Naive thymus-derived CD8-positive, alpha-beta T cell (primary cell): ENCODE data around the gene DPH3. TPM values are rescaled to one million over a fixed set of nuclear protein-coding genes. Genes with fewer than 3 reads are reported as not detected.

Source experiments
- ATAC-seq, 2 donors: fragments of 150-1000 bp; cut with Tn5 transposase in 1 of 2; sonication (Bioruptor Pico), chemical (Tn5 transposase) in 1 of 2; 1 replicate in 1 of 2; 2 replicates in 1 of 2; pipeline ENCODE4 v1.10.0; 2021; ENCODE audit warnings: mild to moderate bottlenecking in 2 of 2, moderate library complexity in 2 of 2
- POLR2A ChIA-PET: fragments of 350-600 bp; sonication (Branson Sonifier 250); formaldehyde crosslinking; loops from one replicate; lab custom pipeline; 2021; ENCODE audit warnings: antibody characterized with exemption; lab: Charles Lee
- DNase-seq, 10 donors: peaks; one replicate each; pipeline versions ENCODE4 v3.0.0 to v3.0.0-alpha.2; 2020 to 2022
- H3K27ac Mint-ChIP-seq, 10 donors: one replicate each; pipeline ENCODE4 v1.8.0; 2020 to 2022; ENCODE audit warnings: mild to moderate bottlenecking in 10 of 10, mixed read lengths in 10 of 10, moderate library complexity in 4 of 10, inconsistent platforms in 1 of 10
- H3K27me3 Mint-ChIP-seq, 5 donors: one replicate each; pipeline ENCODE4 v1.8.0; 2021 to 2022; ENCODE audit warnings: mixed read lengths in 5 of 5
- H3K36me3 Mint-ChIP-seq, 3 donors: one replicate each; pipeline ENCODE4 v1.8.0; 2020 to 2022; ENCODE audit warnings: mixed read lengths in 3 of 3, mild to moderate bottlenecking in 2 of 3, inconsistent platforms in 1 of 3
- H3K4me1 Mint-ChIP-seq, 4 donors: one replicate each; pipeline ENCODE4 v1.8.0; 2021 to 2022; ENCODE audit warnings: mixed read lengths in 4 of 4
- H3K4me3 Mint-ChIP-seq, 10 donors: one replicate each; pipeline ENCODE4 v1.8.0; 2020 to 2022; ENCODE audit warnings: mild to moderate bottlenecking in 10 of 10, mixed read lengths in 10 of 10, moderate library complexity in 6 of 10, inconsistent platforms in 1 of 10
- H3K9me3 Mint-ChIP-seq, 9 donors: one replicate each; pipeline ENCODE4 v1.8.0; 2020 to 2022; ENCODE audit warnings: mixed read lengths in 9 of 9, mild to moderate bottlenecking in 3 of 9, inconsistent platforms in 1 of 9, moderate library complexity in 1 of 9
- polyA plus RNA-seq, 3 donors: library from polyadenylated mRNA; unstranded; fragments of 300-500 nt; fragmentation: Illumina TruSeq; gene quantifications; one replicate each; pipeline ENCODE4 v1.2.3, GENCODE V29; 2021
- total RNA-seq, 8 experiments: library from RNA in 2 of 8; stranded (reverse) in 2 of 8; gene quantifications; one replicate each; pipeline ENCODE4 v1.2.3 and lab custom pipeline; 2021 to 2026

DPH3 gene
- total and polyA plus RNA-seq, 5 experiments from 2014 or later = 16.6 to 20.9 (median 17.2) TPM

- DNase-seq = no peak
- no peaks in the 10 kb centered on the region for H3K9me3 Mint-ChIP-seq
- H3K4me1 Mint-ChIP-seq = peaks cover 0 to 7% (median 0%) of the 10 kb centered on the region in 4 donors
- peaks cover 3 to 51% (median 33%) of the 10 kb centered on the region in 3 donors for H3K36me3 Mint-ChIP-seq
- no peak for ATAC-seq
- no peaks in the 10 kb centered on the region for H3K27me3 Mint-ChIP-seq
- no peak overlapping the region for H3K4me3 Mint-ChIP-seq
- POLR2A ChIA-PET = interaction anchor here (0.6 to 0.9 kb wide), 5 partner anchors 12 to 1294 kb away, joined by 3 to 5 read pairs (median 4); no protein-coding TSS in a partner anchor
- no peak overlapping the region for H3K27ac Mint-ChIP-seq
Observed at GRCh38 chr3:16273867-16274266, 9.1 kb upstream of the DPH3 start.

- POLR2A ChIA-PET = interaction anchor here (0.6 to 1.0 kb wide), 4 partner anchors 277 to 304 kb away, joined by 3 to 6 read pairs (median 4); no protein-coding TSS in a partner anchor
- Mint-ChIP-seq H3K9me3 (no peaks in the 10 kb centered on the region), H3K4me3 (no peak overlapping the region), H3K27ac (no peak overlapping the region), H3K4me1 (peaks cover under 1 to 14% (median 4%) of the 10 kb centered on the region in 4 donors), H3K27me3 (no peaks in the 10 kb centered on the region), H3K36me3 (peaks cover 3 to 50% (median 29%) of the 10 kb centered on the region in 3 donors)
- no peak for DNase-seq
- no peak for ATAC-seq
Observed at GRCh38 chr3:16272588-16272987, 7.8 kb upstream of the DPH3 start.

DNA sequence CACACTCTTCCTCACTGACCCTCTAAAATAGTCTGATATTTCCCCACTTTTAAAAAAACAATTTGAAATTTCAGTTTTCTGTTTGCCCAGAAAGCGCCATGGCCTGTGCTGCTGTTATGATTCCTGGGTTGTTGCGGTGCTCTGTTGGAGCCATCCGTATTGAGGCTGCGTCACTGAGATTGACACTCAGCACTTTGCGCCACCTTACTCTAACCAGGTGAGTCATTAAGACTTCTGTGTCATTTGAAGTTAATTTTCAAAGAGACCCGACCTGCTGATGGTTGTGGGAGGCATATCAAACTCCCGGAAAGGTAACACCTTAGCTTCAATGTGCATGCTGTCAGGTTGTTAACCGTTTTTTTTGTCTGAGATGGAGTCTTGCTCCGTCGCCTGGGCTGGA lies 6.1 kb upstream of the DPH3 start:
- POLR2A ChIA-PET = interaction anchor here (0.6 to 1.3 kb wide), 3 partner anchors 18 to 245 kb away, joined by 3 read pairs; no protein-coding TSS in a partner anchor
- ATAC-seq = peak; percentile 44
- Mint-ChIP-seq H3K27ac (peak overlapping the region in 4 of 10 donors; percentile 6 to 48 (median 38)), H3K4me3 (no peak overlapping the region), H3K4me1 (peaks cover 9 to 22% (median 18%) of the 10 kb centered on the region in 4 donors), H3K9me3 (no peaks in the 10 kb centered on the region), H3K27me3 (no peaks in the 10 kb centered on the region), H3K36me3 (peaks cover 3 to 42% (median 25%) of the 10 kb centered on the region in 3 donors)
- DNase-seq = no peak

- POLR2A ChIA-PET = interaction anchor here (0.6 to 3.7 kb wide), 4 partner anchors 20 to 544 kb away, joined by 3 to 20 read pairs (median 12); no protein-coding TSS in a partner anchor
- Mint-ChIP-seq H3K36me3 (peaks cover 3 to 22% (median 13%) of the 10 kb centered on the region in 3 donors), H3K27ac (peak overlapping the region; percentile 31 to 100 (median 95)), H3K9me3 (no peaks in the 10 kb centered on the region), H3K27me3 (peaks cover 0 to 3% (median 0%) of the 10 kb centered on the region in 5 donors), H3K4me3 (peak overlapping the region in 7 of 10 donors; percentile 0 to 100 (median 34)), H3K4me1 (peaks cover 15 to 38% (median 30%) of the 10 kb centered on the region in 4 donors)
- DNase-seq (no peak), ATAC-seq (no peak)
Observed at GRCh38 chr3:16266714-16267113, 2.0 kb upstream of the DPH3 start.

DNA sequence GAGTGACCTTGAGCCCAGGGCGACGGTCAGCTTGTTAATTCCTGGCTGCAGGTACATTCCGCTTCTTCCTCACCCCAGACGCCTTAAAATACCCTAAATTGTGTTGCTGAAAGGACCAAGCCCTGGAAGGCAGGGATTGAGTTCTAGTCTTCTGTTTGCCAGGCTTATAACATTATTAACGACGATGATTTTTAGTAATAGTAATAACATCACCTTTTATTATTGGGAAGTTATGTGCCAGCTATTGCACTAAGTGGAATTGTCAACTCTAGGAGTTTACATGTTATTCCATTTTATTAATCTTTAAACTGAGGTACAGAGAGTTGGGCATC lies 678 bp upstream of the DPH3 start:
- Mint-ChIP-seq H3K27me3 (peaks cover 0 to 3% (median 0%) of the 10 kb centered on the region in 5 donors), H3K27ac (peak overlapping the region; percentile 96 to 100 (median 99)), H3K4me1 (peaks cover 15 to 38% (median 30%) of the 10 kb centered on the region in 4 donors), H3K9me3 (no peaks in the 10 kb centered on the region), H3K36me3 (peaks cover 2 to 18% (median 6%) of the 10 kb centered on the region in 3 donors), H3K4me3 (peak overlapping the region; percentile 90 to 100 (median 100))
- DNase-seq = no peak
- POLR2A ChIA-PET = interaction anchor here (1.1 to 3.7 kb wide), 13 partner anchors 17 to 664 kb away, joined by 3 to 20 read pairs (median 7); partner anchors contain the start of genes BTD, HACL1 and RFTN1
- ATAC-seq = no peak

GRCh38 chr3:16264174-16264707 lies 502 bp downstream of the DPH3 start:
- Mint-ChIP-seq H3K9me3 (no peaks in the 10 kb centered on the region), H3K27ac (peak overlapping the region; percentile 96 to 100 (median 99)), H3K4me3 (peak overlapping the region; percentile 90 to 100 (median 100)), H3K4me1 (peaks cover 17 to 38% (median 31%) of the 10 kb centered on the region in 4 donors), H3K27me3 (peaks cover 0 to 3% (median 0%) of the 10 kb centered on the region in 5 donors), H3K36me3 (peaks cover 0 to 19% (median 2%) of the 10 kb centered on the region in 3 donors)
- peak in 1 of 2 donors; percentile 2 for ATAC-seq
- POLR2A ChIA-PET = interaction anchor here (0.6 to 3.7 kb wide), 16 partner anchors 19 to 663 kb away, joined by 3 to 20 read pairs (median 4); partner anchors contain the start of genes BTD, HACL1 and RFTN1
- no peak for DNase-seq

DNA sequence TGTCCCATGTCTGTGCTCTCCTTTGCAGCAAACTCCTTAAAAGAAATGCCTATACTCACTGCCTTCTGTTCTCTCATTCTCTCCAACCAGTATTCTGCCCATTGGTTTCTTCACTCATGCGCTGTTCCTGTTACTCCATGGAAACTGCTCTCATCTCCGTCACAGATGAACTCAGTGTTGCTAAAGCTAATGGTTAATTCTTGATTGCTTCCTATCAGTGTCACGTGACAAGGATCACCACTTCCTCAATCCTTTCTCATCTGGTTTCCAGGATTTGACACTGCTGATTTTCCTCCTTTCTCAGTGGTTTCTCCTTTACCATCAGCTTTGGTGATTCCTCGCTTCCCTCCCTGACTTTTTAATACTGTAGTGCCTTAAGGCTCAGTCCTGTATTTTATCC lies 2.6 kb downstream of the DPH3 start:
- no peak for DNase-seq
- POLR2A ChIA-PET = interaction anchor here (0.6 kb wide), 1 partner anchor 19 kb away, joined by 4 read pairs; no protein-coding TSS in a partner anchor
- Mint-ChIP-seq H3K27me3 (peaks cover 0 to 3% (median 0%) of the 10 kb centered on the region in 5 donors), H3K4me3 (no peak overlapping the region), H3K4me1 (peaks cover 15 to 39% (median 27%) of the 10 kb centered on the region in 4 donors), H3K27ac (no peak overlapping the region), H3K9me3 (no peaks in the 10 kb centered on the region), H3K36me3 (peaks cover 0 to 23% (median 2%) of the 10 kb centered on the region in 3 donors)
- ATAC-seq = no peak

DNA sequence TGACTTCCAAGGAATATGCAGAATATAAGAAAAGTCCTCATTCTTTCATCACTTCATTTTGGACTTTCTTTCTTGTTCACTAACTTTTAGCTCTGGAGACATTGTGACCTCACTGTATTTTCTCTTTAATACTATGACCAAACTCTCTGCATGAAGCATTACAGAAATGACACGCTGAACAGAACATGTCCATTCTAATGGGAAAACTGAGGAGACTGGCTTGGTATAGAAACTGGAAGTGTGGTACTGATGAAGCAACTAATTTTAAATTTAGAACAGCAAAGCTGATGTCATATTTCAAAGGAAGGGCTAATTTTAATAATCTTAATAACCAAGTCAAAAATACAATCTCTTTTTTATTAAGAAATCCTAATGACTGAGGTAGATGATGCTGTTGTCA lies 4.7 kb downstream of the DPH3 start:
- Mint-ChIP-seq H3K4me1 (peaks cover 11 to 18% (median 16%) of the 10 kb centered on the region in 4 donors), H3K27me3 (peaks cover 0 to 3% (median 0%) of the 10 kb centered on the region in 5 donors), H3K27ac (no peak overlapping the region), H3K36me3 (peaks cover 0 to 27% (median 2%) of the 10 kb centered on the region in 3 donors), H3K9me3 (no peaks in the 10 kb centered on the region), H3K4me3 (no peak overlapping the region)
- DNase-seq (no peak), ATAC-seq (no peak)
- POLR2A ChIA-PET = interaction anchor here (0.6 kb wide), 1 partner anchor 255 kb away, joined by 3 read pairs; no protein-coding TSS in a partner anchor

DNA sequence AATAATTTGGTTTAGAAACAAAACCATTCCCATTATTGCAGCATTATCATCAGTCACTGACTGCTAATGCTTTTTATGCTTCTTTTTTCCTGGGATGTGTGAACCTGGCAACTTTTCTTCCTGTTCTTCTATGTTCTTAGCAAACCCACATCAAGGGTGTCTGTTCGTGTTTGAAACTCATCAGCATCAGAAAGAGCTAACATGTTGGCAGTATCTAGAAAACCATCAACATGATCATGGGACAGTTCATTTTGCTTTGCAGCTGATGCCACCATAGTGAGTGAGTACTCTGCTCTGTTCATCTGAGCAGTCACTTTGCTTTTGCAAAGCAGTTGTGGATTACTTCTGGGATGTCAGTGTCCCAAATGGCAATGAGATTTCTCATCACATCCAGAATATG lies 5.9 kb downstream of the DPH3 start:
- H3K27ac Mint-ChIP-seq = peak overlapping the region in 5 of 10 donors; percentile 4 to 36 (median 28)
- H3K9me3 Mint-ChIP-seq = no peaks in the 10 kb centered on the region
- POLR2A ChIA-PET = no interaction called here
- peaks cover 7 to 13% (median 10%) of the 10 kb centered on the region in 4 donors for H3K4me1 Mint-ChIP-seq
- ATAC-seq = peak; percentile 33 to 35
- no peak for DNase-seq
- H3K27me3 Mint-ChIP-seq = no peaks in the 10 kb centered on the region
- H3K4me3 Mint-ChIP-seq = no peak overlapping the region
- peaks cover 0 to 27% (median 2%) of the 10 kb centered on the region in 3 donors for H3K36me3 Mint-ChIP-seq

- Mint-ChIP-seq H3K9me3 (no peaks in the 10 kb centered on the region), H3K36me3 (peaks cover 0 to 27% (median 2%) of the 10 kb centered on the region in 3 donors), H3K27ac (peak overlapping the region in 2 of 10 donors; percentile 19 to 28), H3K4me3 (no peak overlapping the region), H3K27me3 (no peaks in the 10 kb centered on the region), H3K4me1 (peaks cover 6 to 12% (median 9%) of the 10 kb centered on the region in 4 donors)
- ATAC-seq (no peak), DNase-seq (no peak)
- POLR2A ChIA-PET = no interaction called here
Observed at GRCh38 chr3:16258177-16258576, 6.6 kb downstream of the DPH3 start.

DNA sequence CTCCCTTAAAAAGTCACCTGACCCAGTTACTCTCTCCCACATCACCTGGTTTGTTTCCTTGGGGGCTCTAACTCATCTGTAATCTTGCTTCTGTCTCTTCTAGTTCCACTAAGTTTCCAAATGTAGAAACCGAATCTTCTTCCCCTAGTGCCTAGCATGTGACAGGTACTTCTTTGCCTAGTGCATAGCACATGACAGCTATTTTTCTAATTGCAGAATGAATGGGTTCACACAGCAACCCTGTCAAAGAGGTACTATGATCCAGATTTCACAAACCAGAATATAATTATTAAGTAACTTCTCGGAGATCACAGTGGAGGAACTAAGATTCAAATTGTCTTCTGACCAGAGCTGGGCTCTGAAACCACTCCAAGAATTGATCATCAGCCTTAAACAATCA lies 7.4 kb downstream of the DPH3 start:
- Mint-ChIP-seq H3K27me3 (no peaks in the 10 kb centered on the region), H3K4me1 (peaks cover 6 to 12% (median 9%) of the 10 kb centered on the region in 4 donors), H3K27ac (peak overlapping the region in 1 of 10 donors; percentile 70), H3K9me3 (no peaks in the 10 kb centered on the region), H3K4me3 (no peak overlapping the region), H3K36me3 (peaks cover 0 to 27% (median 2%) of the 10 kb centered on the region in 3 donors)
- no peak for DNase-seq
- POLR2A ChIA-PET = no interaction called here
- ATAC-seq = no peak

DNA sequence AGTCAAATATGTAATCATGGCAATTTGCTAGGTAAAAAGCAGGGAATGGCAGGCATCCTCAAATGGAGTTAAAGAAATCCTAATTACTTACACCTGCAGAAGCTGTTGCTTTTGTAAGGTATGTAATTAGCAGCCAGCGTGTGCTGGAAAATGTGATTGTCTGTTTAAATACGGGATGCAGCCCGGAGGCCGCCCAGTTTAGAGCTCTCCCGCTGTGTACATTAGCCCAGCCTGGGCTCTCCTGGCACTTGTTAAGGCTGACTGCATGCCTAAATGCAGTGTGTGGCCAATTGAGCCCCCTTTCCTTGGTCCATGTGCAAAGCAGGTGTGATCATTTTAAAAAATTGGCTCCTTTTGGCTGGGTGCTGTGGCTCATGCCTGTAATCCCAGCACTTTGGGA lies 9.0 kb downstream of the DPH3 start:
- POLR2A ChIA-PET = interaction anchor here (1.5 kb wide), 1 partner anchor 12 kb away, joined by 3 read pairs; no protein-coding TSS in a partner anchor
- H3K27ac Mint-ChIP-seq = no peak overlapping the region
- H3K4me1 Mint-ChIP-seq = peaks cover 6 to 12% (median 9%) of the 10 kb centered on the region in 4 donors
- DNase-seq (no peak), ATAC-seq (no peak)
- H3K9me3 Mint-ChIP-seq = no peaks in the 10 kb centered on the region
- peaks cover 0 to 22% (median 2%) of the 10 kb centered on the region in 3 donors for H3K36me3 Mint-ChIP-seq
- H3K27me3 Mint-ChIP-seq = no peaks in the 10 kb centered on the region
- no peak overlapping the region for H3K4me3 Mint-ChIP-seq
